Inflammatory macrophage (primary cell): ENCODE results near the gene CCP110.

Experiments used
- DNase-seq, 2 donors: peaks; one replicate each; pipeline ENCODE4 v3.0.0-alpha.2; 2020 to 2022
- total RNA-seq, 18 experiments: gene quantifications; one replicate each; lab custom pipeline; 2026; ENCODE audit warnings: mixed read lengths in 6 of 18, inconsistent platforms in 2 of 18; lab: John Stamatoyannopoulos, UW

CCP110 gene
- 12.5 to 33.0 (median 18.2) reads per million in 18 experiments for total RNA-seq

GRCh38 chr16:19523559-19524355, at the start of gene CCP110:
Gene CCP110 (plus strand): TSS chr16:19523942. CDS start chr16:19527882, 3,940 bp downstream.
- peak; percentile 97 to 98 for DNase-seq

GRCh38 chr16:19474617-19475016, 49.1 kb upstream of the CCP110 start:
- no peak for DNase-seq

GRCh38 chr16:19478505-19478904, 45.2 kb upstream of the CCP110 start:
- no peak for DNase-seq

GRCh38 chr16:19479302-19479721, 44.4 kb upstream of the CCP110 start:
- DNase-seq: no peak

- peak in 1 of 2 donors; percentile 2 for DNase-seq
These were observed 42.4 kb upstream of the CCP110 start for GRCh38 chr16:19481296-19481695.

GRCh38 chr16:19481769-19482168, 42.0 kb upstream of the CCP110 start:
- no peak for DNase-seq

- DNase-seq: no peak
These were observed 41.5 kb upstream of the CCP110 start for GRCh38 chr16:19482291-19482690.

GRCh38 chr16:19484096-19484495, 39.6 kb upstream of the CCP110 start:
- no peak for DNase-seq

- DNase-seq: no peak
These were observed 38.1 kb upstream of the CCP110 start for GRCh38 chr16:19485611-19486010.

GRCh38 chr16:19486051-19486450, 37.7 kb upstream of the CCP110 start:
- no peak for DNase-seq

GRCh38 chr16:19486750-19487325, 36.9 kb upstream of the CCP110 start:
- DNase-seq: no peak

GRCh38 chr16:19488213-19488640, 35.5 kb upstream of the CCP110 start:
- no peak for DNase-seq

- no peak for DNase-seq
These were observed 33.1 kb upstream of the CCP110 start for GRCh38 chr16:19490619-19491018.

- peak; percentile 61 to 78 for DNase-seq
These were observed 26.6 kb upstream of the CCP110 start for GRCh38 chr16:19497176-19497575.

- DNase-seq: no peak
These were observed 24.7 kb upstream of the CCP110 start for GRCh38 chr16:19499006-19499405.

GRCh38 chr16:19499481-19499880, 24.3 kb upstream of the CCP110 start:
- DNase-seq: no peak

- peak; percentile 78 to 88 for DNase-seq
These were observed 21.2 kb upstream of the CCP110 start for GRCh38 chr16:19502395-19503131.

GRCh38 chr16:19503461-19504075, 20.2 kb upstream of the CCP110 start:
- DNase-seq: no peak

GRCh38 chr16:19505600-19506303, 18.0 kb upstream of the CCP110 start:
- no peak for DNase-seq

GRCh38 chr16:19506965-19507364, 16.8 kb upstream of the CCP110 start:
- no peak for DNase-seq

- DNase-seq: no peak
These were observed 15.9 kb upstream of the CCP110 start for GRCh38 chr16:19507867-19508266.

GRCh38 chr16:19512297-19512696, 11.4 kb upstream of the CCP110 start:
- no peak for DNase-seq
